Measurements from ENCODE around the gene DZANK1. TPM values are rescaled to one million over a fixed set of nuclear protein-coding genes. Genes with fewer than 3 reads are reported as not detected.
A peak's percentile ranks its signal among the peaks of the same experiment; 100 is the strongest.
"Not testable (repeated sequence)": the region's sequence is repeated elsewhere in the genome, so short reads cannot be mapped to it uniquely, and the experiment has no call there.

Gene DZANK1
- total RNA-seq (2014; rRNA removed; shearing (Covaris generic)), result 0.89 and 1.4 TPM in 2 replicates

GRCh38 chr20:18466894-18467730 lies at the start of gene DZANK1, which contains the start of gene POLR3F:
DZANK1 (minus strand) TSS chr20:18467030; CDS start chr20:18465358, 1,672 bp downstream.
POLR3F (plus strand) TSS chr20:18467390; CDS start chr20:18467507, 117 bp downstream.
- DNase-seq (ENCODE audit: low read depth), result peak; percentile 96

DNA sequence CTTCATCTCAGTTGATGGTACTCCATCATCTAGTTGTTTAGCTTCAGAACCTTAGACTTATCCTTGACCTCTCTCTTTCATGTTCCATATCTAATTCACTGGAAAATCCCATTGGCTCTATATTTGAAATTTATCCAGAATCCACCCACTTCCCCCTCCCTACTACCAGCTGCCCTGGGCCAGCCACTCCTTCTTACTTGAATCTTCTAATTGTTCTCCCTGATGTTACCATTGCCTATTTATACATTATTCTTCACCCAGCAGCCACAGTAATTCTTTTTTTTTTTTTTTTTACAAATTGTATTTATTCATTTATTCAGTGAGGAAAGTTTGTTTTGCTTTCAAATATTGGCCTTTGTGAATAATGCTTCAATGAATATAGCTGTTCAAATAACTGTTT lies 49.1 kb upstream of the DZANK1 start:
- DNase-seq (ENCODE audit: low read depth), result no peak

DNA sequence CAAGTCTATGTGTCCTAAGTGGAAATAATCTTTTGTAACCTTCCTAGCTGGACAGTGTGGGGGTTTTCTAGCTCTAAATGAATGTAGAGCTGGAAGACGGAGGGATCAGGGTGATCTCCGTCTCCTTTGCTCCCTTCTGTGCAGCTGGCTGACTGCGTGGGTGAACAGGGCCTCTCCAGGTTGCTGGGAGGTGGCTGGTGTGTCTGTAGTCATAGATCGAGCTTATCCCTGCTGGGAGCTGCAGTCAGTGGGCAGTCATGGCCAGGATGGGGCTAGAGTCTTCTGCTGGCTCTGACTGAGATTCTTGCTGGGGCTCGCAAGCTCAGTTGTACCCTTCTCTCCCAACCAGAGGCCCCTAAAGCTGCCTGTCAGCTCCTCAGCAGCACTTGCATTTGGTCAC lies 47.3 kb upstream of the DZANK1 start:
- no peak for DNase-seq (ENCODE audit: low read depth)

DNA sequence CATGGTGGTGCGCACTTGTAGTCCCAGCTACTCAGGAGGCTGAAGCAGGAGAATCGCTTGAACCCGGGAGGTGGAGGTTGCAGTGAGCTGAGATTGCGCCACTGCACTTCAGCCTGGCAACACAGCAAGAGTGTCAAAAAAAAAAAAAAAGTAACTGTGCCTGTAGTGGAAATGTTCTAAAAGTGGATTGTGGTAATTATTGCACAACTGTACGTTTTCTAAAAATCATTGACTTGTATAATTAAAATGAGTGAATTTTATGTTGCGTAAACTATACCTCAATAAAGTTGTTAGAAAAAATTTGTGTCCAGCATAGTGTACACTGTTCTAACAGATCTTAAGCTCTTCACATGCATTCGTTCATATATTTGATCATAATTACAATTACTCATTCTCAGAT lies 46.4 kb upstream of the DZANK1 start:
- no peak for DNase-seq (ENCODE audit: low read depth)

DNA sequence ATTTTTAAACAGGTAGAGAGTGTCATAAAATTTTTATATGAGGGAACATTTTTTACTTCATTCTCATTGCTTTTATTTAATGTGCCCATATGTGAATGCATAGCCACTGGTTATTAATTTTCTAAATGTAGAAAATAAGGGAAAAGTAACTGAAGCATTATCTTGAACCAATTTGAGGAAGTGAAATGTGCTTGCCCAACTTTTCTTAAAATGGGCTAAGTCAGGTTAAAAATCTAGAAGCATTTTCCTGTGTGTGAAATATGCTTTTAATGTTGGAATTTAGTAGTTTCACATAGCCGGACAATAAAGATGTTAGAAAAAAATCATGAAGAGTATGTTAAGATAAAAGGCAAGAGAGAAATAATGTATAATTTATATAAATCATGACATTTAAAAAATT lies 44.7 kb upstream of the DZANK1 start:
- no peak for DNase-seq (ENCODE audit: low read depth)

- DNase-seq (ENCODE audit: low read depth), result peak; percentile 97
Observed at GRCh38 chr20:18507218-18508191, 40.7 kb upstream of the DZANK1 start, which contains the start of gene SEC23B. SEC23B (plus strand) TSS chr20:18507940; CDS start chr20:18510836, 2,896 bp downstream.

- DNase-seq (ENCODE audit: low read depth), result no peak
Observed at GRCh38 chr20:18506744-18507143, 39.9 kb upstream of the DZANK1 start.

DNA sequence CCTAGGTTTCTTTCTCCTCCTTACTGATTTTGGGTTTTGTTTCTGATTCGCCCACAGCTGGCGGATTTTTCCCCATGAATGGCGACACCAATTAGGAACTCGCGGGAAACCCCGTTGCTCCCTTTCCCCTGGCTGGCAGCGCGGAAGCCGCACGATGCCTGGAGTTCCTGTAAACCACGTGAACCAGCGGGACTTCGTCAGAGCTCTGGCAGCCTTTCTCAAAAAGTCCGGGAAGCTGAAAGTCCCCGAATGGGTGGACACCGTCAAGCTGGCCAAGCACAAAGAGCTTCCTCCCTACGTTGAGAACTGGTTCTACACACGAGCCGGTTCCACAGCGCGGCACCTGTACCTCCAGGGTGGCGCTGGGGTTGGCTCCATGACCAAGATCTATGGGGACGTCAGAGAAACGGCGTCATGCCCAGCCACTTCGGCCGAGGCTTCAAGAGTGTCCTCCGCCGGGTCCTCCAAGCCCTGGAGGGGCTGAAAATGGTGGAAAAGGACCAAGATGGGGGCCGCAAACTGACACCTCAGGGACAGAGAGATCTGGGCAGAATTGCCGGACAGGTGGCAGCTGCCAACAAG lies 37.7 kb upstream of the DZANK1 start:
- DNase-seq (ENCODE audit: low read depth), result no peak

GRCh38 chr20:18501672-18502071 lies 34.8 kb upstream of the DZANK1 start:
- DNase-seq (ENCODE audit: low read depth), result not testable (repeated sequence)

- no peak for DNase-seq (ENCODE audit: low read depth)
Observed at GRCh38 chr20:18497603-18498002, 30.8 kb upstream of the DZANK1 start.

DNA sequence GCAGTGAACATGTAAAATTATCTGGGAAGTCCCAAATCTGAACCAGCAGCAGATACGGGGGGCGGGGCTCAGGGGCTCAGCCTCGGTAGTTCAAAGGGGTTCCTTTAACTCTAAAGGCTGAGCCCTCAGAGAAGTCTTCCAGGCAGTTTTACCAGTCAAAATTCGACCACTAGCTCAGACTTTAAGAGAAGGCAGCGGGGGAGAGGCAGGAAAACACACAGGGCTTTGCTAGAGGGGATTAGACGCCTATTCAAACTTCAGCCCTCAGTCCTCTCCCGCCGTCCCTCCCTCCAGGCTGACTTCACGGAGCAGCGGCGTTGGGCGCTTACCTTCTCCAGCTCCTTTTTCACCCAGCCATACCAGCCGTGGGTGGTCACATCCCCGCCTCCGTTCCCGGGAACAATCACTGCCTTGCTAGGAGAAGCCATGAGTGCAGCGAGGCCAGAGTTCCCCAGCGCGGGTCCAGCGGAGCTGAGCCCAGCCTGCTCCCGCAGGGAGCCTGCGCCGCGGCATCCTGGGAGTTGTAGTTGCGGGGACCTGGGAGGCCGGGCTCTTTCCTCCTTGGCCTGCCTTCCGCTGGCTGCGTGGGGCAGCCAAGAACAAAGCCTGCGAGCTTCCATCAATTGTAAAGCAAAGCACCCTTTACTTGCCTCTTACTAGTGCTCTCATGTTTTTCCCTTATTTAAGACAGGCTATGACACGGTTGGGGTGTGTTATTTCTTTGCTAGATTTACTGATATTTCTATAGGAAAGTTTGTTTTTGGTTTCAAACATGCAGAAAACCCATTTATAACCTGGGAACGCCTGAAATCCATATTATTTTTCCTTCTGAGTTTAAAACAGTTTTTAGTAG lies 30.1 kb upstream of the DZANK1 start, which contains the start of gene RBBP9:
RBBP9 (minus strand) TSS at position 486 of the 853 bp plus-strand sequence; CDS start at position 428, 58 bp downstream.
- peak; percentile 86 for DNase-seq (ENCODE audit: low read depth)

DNA sequence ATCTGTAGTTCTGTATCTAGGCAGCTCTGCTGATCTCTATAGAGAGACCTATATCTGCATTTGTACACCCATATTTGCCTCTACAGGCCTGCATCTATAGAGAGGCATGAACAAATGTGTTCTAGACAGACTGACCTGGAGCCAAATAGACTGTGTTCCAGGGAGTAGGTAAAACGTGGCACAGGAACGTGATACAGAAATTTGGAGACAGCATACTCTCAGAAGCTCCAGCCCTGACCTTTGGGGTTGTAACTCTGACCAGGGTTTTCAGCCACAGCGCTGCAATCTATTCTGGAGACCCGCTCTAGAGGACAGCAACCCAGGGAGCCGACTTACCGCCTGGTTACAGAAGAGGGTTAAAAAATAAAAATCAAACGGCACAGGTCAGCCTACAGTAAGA lies 29.2 kb upstream of the DZANK1 start:
- DNase-seq (ENCODE audit: low read depth), result no peak

DNA sequence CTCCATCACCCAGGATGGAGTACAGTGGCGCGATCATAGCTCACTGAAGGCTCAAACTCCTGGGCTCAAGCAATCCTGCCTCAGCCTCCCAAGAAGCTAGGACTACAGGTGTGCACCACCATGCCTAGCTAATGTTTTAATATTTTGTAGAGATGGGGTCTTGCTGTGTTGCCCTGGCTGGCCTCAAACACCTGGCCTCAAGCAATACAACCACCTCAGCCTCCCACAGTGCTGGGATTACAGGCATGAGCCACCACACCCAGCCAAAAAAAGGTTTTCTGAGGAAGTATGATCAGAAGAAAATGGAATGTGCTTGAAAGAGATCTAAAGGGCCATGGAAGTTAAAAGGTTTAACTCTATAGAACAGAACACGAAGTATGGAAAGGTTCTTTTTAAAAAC lies 21.5 kb upstream of the DZANK1 start:
- no peak for DNase-seq (ENCODE audit: low read depth)

DNA sequence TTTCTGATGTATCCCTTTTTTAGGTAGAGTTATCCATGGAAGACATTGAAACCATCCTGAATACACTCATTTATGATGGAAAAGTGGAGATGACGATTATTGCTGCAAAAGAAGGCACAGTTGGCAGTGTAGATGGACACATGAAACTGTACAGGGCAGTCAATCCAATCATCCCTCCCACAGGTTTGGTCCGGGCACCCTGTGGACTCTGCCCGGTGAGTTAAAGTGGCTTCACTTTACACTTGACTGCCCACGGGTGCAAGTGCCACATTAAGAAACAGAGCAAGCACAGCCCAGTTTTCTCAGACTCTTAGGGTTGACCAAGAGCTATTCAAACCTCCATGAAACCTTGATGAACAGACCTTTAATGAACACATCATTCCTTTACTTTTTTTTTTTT lies 14.8 kb upstream of the DZANK1 start:
- no peak for DNase-seq (ENCODE audit: low read depth)

- no peak for DNase-seq (ENCODE audit: low read depth)
Observed at GRCh38 chr20:18477821-18478220, 11.0 kb upstream of the DZANK1 start.

DNA sequence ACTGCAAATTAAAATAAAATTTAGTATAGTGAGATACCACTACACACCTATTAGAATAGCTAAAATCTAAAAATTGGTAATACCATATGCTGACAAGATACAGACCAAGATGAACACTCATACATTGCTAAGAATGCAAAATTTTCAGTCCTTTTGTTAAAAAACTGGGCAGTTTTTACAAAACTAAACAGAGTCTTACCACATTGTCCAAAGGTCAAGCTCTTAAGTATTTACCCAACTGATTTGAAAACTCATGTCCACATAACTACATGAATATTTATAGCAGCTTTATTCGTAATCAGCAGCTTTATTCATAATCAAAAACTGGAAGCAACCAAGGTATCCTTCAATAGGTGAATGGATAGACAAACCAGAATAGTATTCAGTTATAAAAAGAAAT lies 10.4 kb upstream of the DZANK1 start:
- no peak for DNase-seq (ENCODE audit: low read depth)

DNA sequence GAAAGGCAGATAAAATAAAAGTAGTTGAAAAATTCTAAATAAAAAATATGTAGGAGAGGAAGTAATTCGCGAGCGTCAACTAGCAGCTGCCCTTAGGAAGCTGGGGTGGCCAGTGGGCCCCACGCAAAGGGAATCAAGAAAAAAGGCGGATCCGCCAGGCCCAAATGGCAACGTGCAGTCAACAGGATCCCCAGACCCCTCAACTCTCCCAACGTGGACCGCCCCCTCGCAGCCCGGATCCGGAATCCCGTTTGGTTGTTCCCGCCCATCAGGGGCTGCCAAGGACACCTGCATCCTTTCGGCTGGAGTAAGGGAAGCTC lies 296 bp downstream of the DZANK1 start:
- DNase-seq (ENCODE audit: low read depth), result no peak

DNA sequence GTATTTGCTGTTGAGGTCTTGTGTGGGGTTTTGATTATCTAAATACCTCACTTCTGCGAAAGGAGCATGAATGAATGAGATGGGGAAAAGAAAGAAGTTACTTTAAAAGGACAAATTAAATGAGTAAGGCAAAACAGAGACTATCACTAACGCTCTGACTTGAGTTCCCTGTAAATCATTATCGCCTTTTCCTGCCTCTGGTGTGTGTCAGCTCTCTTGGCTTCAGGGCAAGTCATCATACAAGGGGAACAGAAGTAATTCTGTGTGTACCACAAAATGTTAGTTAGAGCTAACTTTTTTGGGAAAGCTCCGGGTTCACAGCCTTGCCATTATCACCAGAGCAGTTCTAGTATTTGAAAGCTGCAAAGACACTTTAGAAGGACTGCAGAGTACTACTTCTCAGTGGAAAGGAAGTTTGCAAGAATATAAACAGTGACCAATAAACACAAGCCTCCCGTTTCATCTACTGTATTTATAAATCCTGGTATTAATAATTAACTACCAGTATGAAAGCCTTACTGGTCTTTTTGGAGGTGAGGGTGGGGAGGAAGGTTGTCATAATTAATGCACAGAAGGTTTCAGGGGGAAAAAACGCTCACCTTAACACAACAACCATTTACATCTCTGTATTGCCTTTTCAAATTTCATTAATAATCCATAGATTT lies 1.2 kb downstream of the DZANK1 start:
- DNase-seq (ENCODE audit: low read depth), result no peak

GRCh38 chr20:18456600-18456999 lies 10.2 kb downstream of the DZANK1 start:
- no peak for DNase-seq (ENCODE audit: low read depth)

GRCh38 chr20:18443886-18444285 lies 22.9 kb downstream of the DZANK1 start:
- DNase-seq (ENCODE audit: low read depth), result peak; percentile 9
